ENCODE data around the gene KLK12. TPM values are rescaled to one million over a fixed set of nuclear protein-coding genes. Genes with fewer than 3 reads are reported as not detected.

Gene KLK12
- polyA plus RNA-seq, 4 donors = not detected

- no peak for DNase-seq (ENCODE audit: low read depth in 4 of 4, low spot score in 3 of 4)
Measured at GRCh38 chr19:51018745-51019543, 15.9 kb downstream of the KLK12 start.

- DNase-seq (ENCODE audit: low read depth in 4 of 4, low spot score in 3 of 4) = no peak
Measured at GRCh38 chr19:51016798-51017683, 17.8 kb downstream of the KLK12 start.

GRCh38 chr19:51015691-51016267 is 19.0 kb downstream of the KLK12 start:
- DNase-seq (ENCODE audit: low read depth in 4 of 4, low spot score in 3 of 4) = no peak

GRCh38 chr19:51014242-51014641 is 20.6 kb downstream of the KLK12 start:
- no peak for DNase-seq (ENCODE audit: low read depth in 4 of 4, low spot score in 3 of 4)

- DNase-seq (ENCODE audit: low read depth in 4 of 4, low spot score in 3 of 4) = no peak
Measured at GRCh38 chr19:51012661-51013190, 22.1 kb downstream of the KLK12 start.

GRCh38 chr19:51010066-51010795 is 24.6 kb downstream of the KLK12 start:
- DNase-seq (ENCODE audit: low read depth in 4 of 4, low spot score in 3 of 4) = no peak

GRCh38 chr19:51009061-51009891 is 25.5 kb downstream of the KLK12 start:
- DNase-seq (ENCODE audit: low read depth in 4 of 4, low spot score in 3 of 4) = no peak

- DNase-seq (ENCODE audit: low read depth in 4 of 4, low spot score in 3 of 4) = no peak
Measured at GRCh38 chr19:51007488-51007887, 27.3 kb downstream of the KLK12 start.

- DNase-seq (ENCODE audit: low read depth in 4 of 4, low spot score in 3 of 4) = no peak
Measured at GRCh38 chr19:51006406-51006805, 28.4 kb downstream of the KLK12 start.

- DNase-seq (ENCODE audit: low read depth in 4 of 4, low spot score in 3 of 4) = no peak
Measured at GRCh38 chr19:51005248-51005647, 29.6 kb downstream of the KLK12 start.

GRCh38 chr19:51003316-51003715 is 31.5 kb downstream of the KLK12 start:
- no peak for DNase-seq (ENCODE audit: low read depth in 4 of 4, low spot score in 3 of 4)

- no peak for DNase-seq (ENCODE audit: low read depth in 4 of 4, low spot score in 3 of 4)
Measured at GRCh38 chr19:51002542-51003311, 32.1 kb downstream of the KLK12 start.

GRCh38 chr19:51002089-51002532 is 32.7 kb downstream of the KLK12 start:
- no peak for DNase-seq (ENCODE audit: low read depth in 4 of 4, low spot score in 3 of 4)

GRCh38 chr19:51001515-51001914 is 33.3 kb downstream of the KLK12 start, which contains the start of gene KLK8:
TSS of gene KLK8 (minus strand) at chr19:51001604. CDS start at chr19:51001167, 437 bp downstream.
- no peak for DNase-seq (ENCODE audit: low read depth in 4 of 4, low spot score in 3 of 4)

- DNase-seq (ENCODE audit: low read depth in 4 of 4, low spot score in 3 of 4) = no peak
Measured at GRCh38 chr19:51000981-51001380, 33.8 kb downstream of the KLK12 start.

GRCh38 chr19:51000426-51000825 is 34.4 kb downstream of the KLK12 start:
- DNase-seq (ENCODE audit: low read depth in 4 of 4, low spot score in 3 of 4) = no peak

- DNase-seq (ENCODE audit: low read depth in 4 of 4, low spot score in 3 of 4) = no peak
Measured at GRCh38 chr19:50998686-50999085, 36.1 kb downstream of the KLK12 start.

GRCh38 chr19:50998061-50998460 is 36.7 kb downstream of the KLK12 start:
- DNase-seq (ENCODE audit: low read depth in 4 of 4, low spot score in 3 of 4) = no peak

GRCh38 chr19:50994129-50994528 is 40.7 kb downstream of the KLK12 start:
- DNase-seq (ENCODE audit: low read depth in 4 of 4, low spot score in 3 of 4) = no peak
